Measurements from ENCODE around the gene TAS1R2.

GRCh38 chr1:18849261-18849711 is 10.2 kb downstream of the TAS1R2 start:
- TF ChIP-seq MAX (IDR thresholded peaks at IDR 0.05) (no peak), TAF1 (IDR thresholded peaks at IDR 0.05; ENCODE audit: low read depth) (no peak), EP300 (IDR thresholded peaks at IDR 0.05; ENCODE audit: borderline replicate concordance) (no peak), FOXM1 (IDR thresholded peaks at IDR 0.05; ENCODE audit: borderline replicate concordance, low read depth) (no peak), EGR1 (IDR thresholded peaks at IDR 0.05) (no peak), CREB1 (IDR thresholded peaks at IDR 0.05; ENCODE audit: low read depth) (no peak), TCF12 (IDR thresholded peaks at IDR 0.05; ENCODE audit: low read depth) (no peak), YY1 (IDR thresholded peaks at IDR 0.05; ENCODE audit: low read depth) (no peak), CEBPB (IDR thresholded peaks at IDR 0.05) (no peak), RAD21 (IDR thresholded peaks at IDR 0.05; ENCODE audit: low read depth) (no peak)
- TF ChIP-seq, protein P1, sequence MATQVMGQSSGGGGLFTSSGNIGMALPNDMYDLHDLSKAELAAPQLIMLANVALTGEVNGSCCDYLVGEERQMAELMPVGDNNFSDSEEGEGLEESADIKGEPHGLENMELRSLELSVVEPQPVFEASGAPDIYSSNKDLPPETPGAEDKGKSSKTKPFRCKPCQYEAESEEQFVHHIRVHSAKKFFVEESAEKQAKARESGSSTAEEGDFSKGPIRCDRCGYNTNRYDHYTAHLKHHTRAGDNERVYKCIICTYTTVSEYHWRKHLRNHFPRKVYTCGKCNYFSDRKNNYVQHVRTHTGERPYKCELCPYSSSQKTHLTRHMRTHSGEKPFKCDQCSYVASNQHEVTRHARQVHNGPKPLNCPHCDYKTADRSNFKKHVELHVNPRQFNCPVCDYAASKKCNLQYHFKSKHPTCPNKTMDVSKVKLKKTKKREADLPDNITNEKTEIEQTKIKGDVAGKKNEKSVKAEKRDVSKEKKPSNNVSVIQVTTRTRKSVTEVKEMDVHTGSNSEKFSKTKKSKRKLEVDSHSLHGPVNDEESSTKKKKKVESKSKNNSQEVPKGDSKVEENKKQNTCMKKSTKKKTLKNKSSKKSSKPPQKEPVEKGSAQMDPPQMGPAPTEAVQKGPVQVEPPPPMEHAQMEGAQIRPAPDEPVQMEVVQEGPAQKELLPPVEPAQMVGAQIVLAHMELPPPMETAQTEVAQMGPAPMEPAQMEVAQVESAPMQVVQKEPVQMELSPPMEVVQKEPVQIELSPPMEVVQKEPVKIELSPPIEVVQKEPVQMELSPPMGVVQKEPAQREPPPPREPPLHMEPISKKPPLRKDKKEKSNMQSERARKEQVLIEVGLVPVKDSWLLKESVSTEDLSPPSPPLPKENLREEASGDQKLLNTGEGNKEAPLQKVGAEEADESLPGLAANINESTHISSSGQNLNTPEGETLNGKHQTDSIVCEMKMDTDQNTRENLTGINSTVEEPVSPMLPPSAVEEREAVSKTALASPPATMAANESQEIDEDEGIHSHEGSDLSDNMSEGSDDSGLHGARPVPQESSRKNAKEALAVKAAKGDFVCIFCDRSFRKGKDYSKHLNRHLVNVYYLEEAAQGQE (IDR thresholded peaks at IDR 0.05; ENCODE audit: low read depth): no peak
